ENCODE data around the gene SETSIP.
A peak's percentile ranks its signal among the peaks of the same experiment; 100 is the strongest.
"Not testable (repeated sequence)": the region's sequence is repeated elsewhere in the genome, so short reads cannot be mapped to it uniquely, and the experiment has no call there.

Gene SETSIP

DNA sequence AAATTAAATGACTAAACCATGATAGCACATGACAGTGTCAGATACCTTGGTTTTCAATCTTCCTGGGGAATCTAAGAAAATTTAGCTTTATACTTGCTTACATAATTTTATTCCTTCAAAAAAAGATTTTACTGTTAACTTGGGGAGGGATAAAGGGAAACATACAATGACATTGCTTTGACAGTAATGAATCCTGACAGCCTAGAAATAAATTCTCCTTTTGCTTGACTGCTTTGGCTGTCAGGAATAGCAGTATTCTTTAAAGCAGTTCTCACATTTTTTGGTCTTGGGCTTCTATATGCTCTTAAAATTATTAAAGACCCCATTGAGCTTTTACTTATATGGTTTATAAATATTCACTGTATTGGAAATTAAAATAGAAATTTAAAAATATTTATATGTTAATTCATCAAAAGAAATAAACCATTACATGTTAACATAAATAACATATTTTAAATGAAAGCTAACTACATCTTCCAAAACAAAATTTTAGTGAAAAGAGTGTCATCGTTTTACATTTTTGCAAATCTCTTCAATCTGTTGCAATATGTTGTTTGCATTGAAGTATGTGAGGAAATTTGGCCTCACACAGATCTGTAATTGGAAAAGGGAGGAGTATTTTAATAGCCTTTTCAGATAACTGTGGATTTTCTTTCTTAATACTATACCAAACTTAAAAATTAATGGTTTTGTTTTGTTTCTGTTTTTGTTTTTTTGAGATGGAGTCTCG lies 29.3 kb downstream of the SETSIP start:
- peak; percentile 88 for DNase-seq

DNA sequence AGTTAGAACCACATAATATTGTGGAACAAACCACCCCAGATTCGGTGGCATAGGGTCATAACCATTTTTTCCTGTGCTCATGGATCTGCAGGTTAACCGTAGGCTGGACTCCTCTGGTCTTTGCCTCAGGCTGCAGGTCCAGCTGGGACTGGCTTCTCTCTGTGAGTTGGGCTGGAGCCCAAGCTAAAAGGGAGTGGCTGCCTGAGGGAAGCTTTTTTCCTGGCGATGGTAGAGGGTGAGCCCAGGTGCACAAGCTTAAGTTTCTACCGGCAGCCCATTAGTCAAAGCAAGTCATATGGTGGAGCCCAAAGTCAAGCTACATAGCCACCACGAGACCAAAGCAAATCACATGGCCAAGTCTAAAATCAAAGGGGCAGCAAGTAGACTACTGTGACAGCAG lies 31.6 kb downstream of the SETSIP start:
- no peak for DNase-seq

DNA sequence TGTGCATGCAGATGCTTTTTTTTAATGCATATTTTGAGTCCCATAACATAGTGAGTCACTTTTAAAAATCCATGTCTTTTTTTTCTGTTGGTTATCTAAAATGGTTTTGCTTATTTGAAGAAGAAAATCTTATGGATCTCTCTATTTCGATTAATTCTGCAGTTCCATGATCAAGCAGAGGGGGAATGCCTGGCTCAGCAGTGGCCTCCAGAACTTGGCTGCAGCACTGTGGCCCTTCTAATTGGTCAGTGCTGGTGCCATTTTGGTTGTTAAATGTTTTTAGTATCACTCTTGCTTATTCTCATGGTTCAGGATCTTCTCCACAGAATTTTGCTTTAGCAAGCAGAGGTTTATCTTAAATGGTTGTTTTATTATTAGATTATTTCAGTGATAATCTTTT lies 34.2 kb downstream of the SETSIP start:
- DNase-seq = no peak

DNA sequence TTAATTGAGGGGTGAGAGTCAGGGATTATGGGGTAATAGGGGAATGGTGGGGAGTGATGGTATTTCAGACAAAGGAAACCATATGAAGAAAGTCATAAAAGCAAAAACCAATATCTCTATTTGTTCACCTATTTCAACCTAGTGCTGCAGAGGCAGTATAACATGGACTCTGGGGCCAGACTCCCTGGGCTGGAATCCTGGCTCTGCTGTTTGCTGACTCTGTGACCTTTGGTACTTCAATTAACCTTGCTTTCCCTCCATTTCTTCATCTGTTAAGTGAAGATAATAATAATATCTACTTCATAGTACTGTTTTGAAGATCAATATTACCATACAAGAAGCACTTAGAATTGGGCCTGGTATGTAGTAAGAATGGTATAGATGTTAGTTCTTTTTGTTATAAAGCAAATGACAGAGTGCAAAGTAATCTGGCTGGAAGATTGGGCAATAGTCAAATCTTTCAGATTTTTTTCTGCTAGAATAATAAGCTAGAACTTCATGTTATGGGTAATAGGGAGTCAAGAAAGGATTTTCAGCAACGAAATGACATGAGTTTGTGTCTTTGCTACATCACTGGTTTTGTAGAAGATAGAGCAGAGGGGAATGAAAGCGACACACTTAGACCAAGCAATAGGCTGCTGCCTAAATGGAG lies 36.4 kb downstream of the SETSIP start:
- DNase-seq = no peak

DNA sequence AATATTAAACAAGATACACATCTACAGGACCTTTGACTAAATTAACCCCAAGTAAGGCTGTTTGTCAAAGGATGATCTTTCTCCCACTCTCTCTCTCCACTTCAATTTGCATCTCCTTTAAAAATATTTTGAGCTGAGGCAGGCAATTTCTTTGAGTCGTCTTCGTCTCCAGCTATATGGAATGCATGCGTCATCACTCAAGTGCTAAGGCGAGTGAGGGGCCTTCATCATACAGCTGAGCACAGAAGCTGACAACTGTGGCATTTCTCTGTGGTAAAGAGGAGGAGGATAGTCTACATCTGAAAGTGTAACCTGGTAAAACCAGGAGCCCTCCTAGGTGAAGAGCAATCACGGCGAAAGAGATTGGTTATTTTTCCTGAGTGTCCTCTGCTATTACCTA lies 37.8 kb downstream of the SETSIP start:
- DNase-seq = peak; percentile 65

DNA sequence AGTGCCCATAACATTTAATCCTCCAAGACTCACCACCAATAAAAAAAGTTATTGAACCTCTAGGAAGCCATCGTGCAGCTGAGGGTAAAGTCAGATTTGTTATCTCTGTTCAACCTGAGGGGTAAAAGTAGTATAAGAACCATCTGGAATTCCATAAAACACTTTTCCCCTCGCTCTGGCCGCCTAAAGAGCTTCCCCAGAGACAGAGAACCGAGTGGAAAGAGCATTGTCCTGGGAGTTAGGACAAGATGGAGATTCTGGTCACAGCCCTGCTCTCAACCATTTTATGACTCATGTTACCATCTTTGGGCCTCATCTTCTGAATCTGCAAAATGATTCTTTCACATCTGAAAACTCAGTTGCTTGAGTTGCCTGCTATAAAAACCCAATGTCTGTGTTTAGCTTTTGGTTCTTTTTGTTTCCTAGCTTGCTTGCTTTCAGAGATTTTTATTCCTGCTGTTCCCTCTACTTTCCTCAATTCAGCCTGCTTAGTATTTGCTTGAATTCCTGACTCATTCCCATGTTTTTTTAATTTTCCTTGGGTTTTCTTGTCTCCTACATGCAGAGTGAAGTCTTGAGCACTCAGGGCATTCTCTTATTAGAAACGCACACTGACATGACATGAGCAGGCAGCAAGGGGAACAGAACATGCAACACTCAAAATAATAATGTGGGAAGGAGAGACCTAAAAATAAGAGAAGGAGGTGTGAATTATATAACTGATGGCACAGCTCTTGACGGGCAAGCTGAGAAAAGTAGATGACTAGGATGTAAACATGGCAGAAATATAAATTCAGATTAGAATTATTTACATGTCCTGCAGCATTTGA lies 43.7 kb downstream of the SETSIP start:
- peak; percentile 33 for DNase-seq

DNA sequence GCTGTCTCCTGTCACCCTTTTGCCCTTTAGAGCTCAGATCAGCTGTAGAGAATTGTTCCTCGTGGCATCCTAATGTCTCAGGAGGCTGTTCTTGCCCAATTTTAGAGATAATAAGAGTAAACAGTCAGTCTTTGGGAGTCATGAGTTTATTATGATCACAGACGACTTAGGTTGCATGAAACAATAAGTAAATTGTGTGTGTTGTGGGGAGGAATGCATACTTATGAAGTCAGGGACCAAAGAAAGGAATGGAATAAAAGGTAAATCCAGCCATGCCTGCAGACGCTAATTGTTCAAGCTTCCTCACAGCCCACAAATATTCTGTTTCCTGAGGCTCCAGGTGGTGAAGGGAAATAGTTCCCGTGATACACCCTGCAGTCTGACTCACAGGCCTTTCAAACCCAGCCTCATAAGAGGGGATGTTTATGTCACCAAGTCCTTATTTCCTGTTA lies 44.5 kb downstream of the SETSIP start:
- DNase-seq = no peak

DNA sequence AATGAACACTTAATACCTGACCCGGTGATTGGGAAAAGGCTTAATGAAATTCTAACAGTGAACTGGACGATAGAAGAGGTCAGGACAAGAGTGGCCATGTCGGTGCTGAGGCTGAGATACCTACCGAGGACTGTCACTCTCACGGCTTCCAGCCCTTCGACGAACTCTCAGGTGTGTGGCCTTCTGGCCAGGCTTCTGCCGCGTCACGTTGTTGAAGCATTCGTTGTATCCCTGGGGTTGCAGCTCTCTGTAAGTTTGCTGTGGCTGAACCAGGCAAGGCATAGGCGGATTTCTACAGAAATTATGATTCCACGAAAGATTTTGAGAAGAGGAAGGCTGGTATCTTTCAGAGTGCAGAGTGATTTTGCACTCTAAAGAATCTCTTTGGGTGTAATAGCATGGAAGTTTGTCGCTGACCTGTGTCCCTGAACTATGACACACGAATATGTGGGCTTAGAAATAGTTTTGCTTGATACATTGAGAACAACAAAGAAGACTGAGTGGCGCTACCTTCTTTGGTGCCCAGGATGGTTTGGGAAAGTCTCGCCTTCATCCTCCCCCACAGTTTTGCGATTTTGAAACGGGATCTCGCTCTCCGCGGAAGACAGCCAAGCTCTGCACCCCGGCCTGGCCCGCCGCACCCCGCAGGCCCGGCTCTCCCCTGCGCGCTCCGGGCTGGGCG lies 45.8 kb downstream of the SETSIP start:
- peak; percentile 63 for DNase-seq

DNA sequence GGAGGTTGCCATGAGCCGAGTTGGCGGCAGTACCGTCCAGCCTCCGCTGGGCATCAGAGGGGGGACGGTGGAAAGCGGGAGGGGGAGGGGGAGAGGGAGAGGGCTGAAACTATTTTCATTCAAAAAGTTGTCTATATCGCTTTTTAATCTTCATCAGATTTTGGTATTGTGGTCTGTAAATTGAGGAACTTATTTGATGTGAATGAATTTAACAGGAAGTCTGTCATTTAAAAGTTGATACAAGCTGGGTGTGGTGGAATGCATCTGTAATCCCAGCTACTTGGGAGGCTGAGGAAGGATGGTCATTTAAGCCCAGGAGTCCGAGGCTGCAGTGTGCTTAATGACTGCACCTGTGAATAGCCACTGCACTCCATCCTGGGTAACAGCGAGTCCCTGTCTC lies 48.4 kb downstream of the SETSIP start:
- DNase-seq = no peak

DNA sequence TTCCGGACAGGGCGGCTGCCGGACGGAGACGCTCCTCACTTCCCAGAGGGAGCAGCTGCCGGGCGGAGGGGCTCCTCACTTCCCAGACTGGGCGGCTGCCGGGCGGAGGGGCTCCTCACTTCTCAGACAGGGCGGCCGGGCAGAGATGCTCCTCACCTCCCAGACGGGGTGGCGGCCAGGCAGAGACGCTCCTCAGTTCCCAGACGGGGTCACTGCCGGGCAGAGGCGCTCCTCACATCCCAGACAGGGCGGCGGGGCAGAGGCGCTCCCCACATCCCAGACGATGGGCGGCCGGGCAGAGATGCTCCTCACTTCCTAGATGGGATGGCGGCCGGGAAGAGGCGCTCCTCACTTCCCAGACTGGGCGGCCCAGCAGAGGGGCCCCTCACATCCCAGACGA lies 49.2 kb downstream of the SETSIP start:
- DNase-seq = not testable (repeated sequence)
